BE2C (cell line): ENCODE measurements around the gene EDEM3.

Experiments used
- DNase-seq: peaks from one replicate; pipeline ENCODE4 v3.0.0-alpha.2; 2020
- H3K27me3 ChIP-seq: fragments of 250-450 bp; sonication (Bioruptor Pico); 2 replicates; pipeline ENCODE4 v1.5.1; 2020; ENCODE audit warnings: mild to moderate bottlenecking
- H3K36me3 ChIP-seq: fragments of 250-450 bp; sonication (Bioruptor Pico); 2 replicates; pipeline ENCODE4 v1.5.1; 2020; ENCODE audit warnings: mild to moderate bottlenecking
- H3K4me1 ChIP-seq: fragments of 250-450 bp; sonication (Bioruptor Pico); 2 replicates; pipeline ENCODE4 v1.5.1; 2020
- H3K4me3 ChIP-seq: 2 replicates; pipeline ENCODE4 v1.5.1; 2011; ENCODE audit warnings: low read depth, low read length
- H3K9me3 ChIP-seq: fragments of 250-450 bp; sonication (Bioruptor Pico); 2 replicates; pipeline ENCODE4 v1.5.1; 2020
- CTCF ChIP-seq: IDR thresholded peaks from 2 replicates; pipeline ENCODE4 v1.5.1; 2012; ENCODE audit warnings: mild to moderate bottlenecking, low read depth, low read length

Gene EDEM3

GRCh38 chr1:184745929-184746638, 8.6 kb downstream of the EDEM3 start:
- Histone ChIP-seq H3K4me1 (peaks cover 31% of the 10 kb centered on the region), H3K36me3 (no peaks in the 10 kb centered on the region; the same call in 1 of the 2 replicates), H3K4me3 (peak overlapping the region; percentile 30), H3K27me3 (no peaks in the 10 kb centered on the region), H3K9me3 (no peaks in the 10 kb centered on the region)
- TF ChIP-seq CTCF = no peak
- peak; percentile 49 for DNase-seq

- H3K36me3 ChIP-seq = no peaks in the 10 kb centered on the region; the same call in 1 of the 2 replicates
- DNase-seq = no peak
- H3K4me1 ChIP-seq = peaks cover 31% of the 10 kb centered on the region
- H3K27me3 ChIP-seq = no peaks in the 10 kb centered on the region
- H3K4me3 ChIP-seq = no peak overlapping the region
- no peak for TF ChIP-seq CTCF
- H3K9me3 ChIP-seq = no peaks in the 10 kb centered on the region
These were observed 9.5 kb downstream of the EDEM3 start for GRCh38 chr1:184745110-184745509.

GRCh38 chr1:184743062-184743756, 11.4 kb downstream of the EDEM3 start:
- no peaks in the 10 kb centered on the region; the same call in 1 of the 2 replicates for H3K36me3 ChIP-seq
- no peak for TF ChIP-seq CTCF
- H3K27me3 ChIP-seq = no peaks in the 10 kb centered on the region
- no peak for DNase-seq
- H3K4me1 ChIP-seq = peaks cover 25% of the 10 kb centered on the region
- no peaks in the 10 kb centered on the region for H3K9me3 ChIP-seq
- H3K4me3 ChIP-seq = no peak overlapping the region

GRCh38 chr1:184740344-184740743, 14.3 kb downstream of the EDEM3 start:
- Histone ChIP-seq H3K4me3 (no peak overlapping the region), H3K4me1 (peaks cover 11% of the 10 kb centered on the region), H3K27me3 (no peaks in the 10 kb centered on the region), H3K9me3 (no peaks in the 10 kb centered on the region), H3K36me3 (peaks cover 4% of the 10 kb centered on the region)
- TF ChIP-seq CTCF = no peak
- no peak for DNase-seq

GRCh38 chr1:184739796-184740195, 14.9 kb downstream of the EDEM3 start:
- Histone ChIP-seq H3K27me3 (no peaks in the 10 kb centered on the region), H3K9me3 (no peaks in the 10 kb centered on the region), H3K4me3 (no peak overlapping the region), H3K4me1 (peaks cover 6% of the 10 kb centered on the region), H3K36me3 (peaks cover 9% of the 10 kb centered on the region)
- no peak for DNase-seq
- TF ChIP-seq CTCF = no peak

GRCh38 chr1:184739070-184739469, 15.6 kb downstream of the EDEM3 start:
- Histone ChIP-seq H3K27me3 (no peaks in the 10 kb centered on the region), H3K36me3 (peaks cover 12% of the 10 kb centered on the region), H3K4me3 (no peak overlapping the region), H3K9me3 (no peaks in the 10 kb centered on the region), H3K4me1 (peaks cover 3% of the 10 kb centered on the region)
- no peak for TF ChIP-seq CTCF
- DNase-seq = no peak
